Astrocyte (in vitro differentiated cells and primary cell): Measurements from ENCODE around the gene CKAP5. TPM values are rescaled to one million over a fixed set of nuclear protein-coding genes. Genes with fewer than 3 reads are reported as not detected.

Experiments used
- DNase-seq: peaks from one replicate; pipeline ENCODE4 v3.0.0-alpha.2; 2010; ENCODE audit warnings: low read depth
- FAIRE-seq: peaks from 2 replicates; lab custom pipeline; 2011; peaks lifted over from hg19 to GRCh38; lab: Jason Lieb, UNC
- H2AFZ ChIP-seq: 2 replicates; pipeline ENCODE4 v1.6.0; 2012; ENCODE audit warnings: low read depth, low read length, inconsistent platforms
- H3K27ac ChIP-seq: 2 replicates; pipeline ENCODE4 v1.5.1; 2011; ENCODE audit warnings: low read depth, low read length, inconsistent platforms
- H3K27me3 ChIP-seq: 2 replicates; pipeline ENCODE4 v1.6.0; 2011; ENCODE audit warnings: low read length, inconsistent platforms; ENCODE audit not compliant: insufficient read depth
- H3K36me3 ChIP-seq: 2 replicates; pipeline ENCODE4 v1.5.1; 2011; ENCODE audit warnings: low read length, inconsistent platforms; ENCODE audit not compliant: insufficient read depth
- H3K4me1 ChIP-seq: 2 replicates; pipeline ENCODE4 v1.5.1; 2011; ENCODE audit warnings: low read length, inconsistent platforms; ENCODE audit not compliant: insufficient read depth
- H3K4me2 ChIP-seq: 2 replicates; pipeline ENCODE4 v1.6.0; 2012; ENCODE audit warnings: low read length, inconsistent platforms
- H3K4me3 ChIP-seq: 2 replicates; pipeline ENCODE4 v1.5.1; 2011; ENCODE audit warnings: low read depth, mild to moderate bottlenecking, low read length, inconsistent platforms; ENCODE audit not compliant: insufficient read depth
- H3K79me2 ChIP-seq: 2 replicates; pipeline ENCODE4 v1.6.0; 2012; ENCODE audit warnings: mild to moderate bottlenecking, low read length, inconsistent platforms; ENCODE audit not compliant: insufficient read depth
- H3K9ac ChIP-seq: 2 replicates; pipeline ENCODE4 v1.6.0; 2012; ENCODE audit warnings: mild to moderate bottlenecking, low read length, inconsistent platforms
- H3K9me3 ChIP-seq: 2 replicates; pipeline ENCODE4 v1.5.1; 2012; ENCODE audit warnings: low read depth, mild to moderate bottlenecking, low read length, inconsistent platforms; ENCODE audit not compliant: insufficient read depth
- H4K20me1 ChIP-seq: 2 replicates; pipeline ENCODE4 v1.6.0; 2012; ENCODE audit warnings: low read length, inconsistent platforms; ENCODE audit not compliant: insufficient read depth
- H3K27ac Mint-ChIP-seq: one replicate; pipeline ENCODE4 v1.8.0; 2021; ENCODE audit warnings: mild to moderate bottlenecking, mixed read lengths; ENCODE audit not compliant: unreplicated experiment
- H3K27me3 Mint-ChIP-seq: one replicate; pipeline ENCODE4 v1.8.0; 2021; ENCODE audit warnings: low read depth, mixed read lengths; ENCODE audit not compliant: unreplicated experiment
- H3K36me3 Mint-ChIP-seq: one replicate; pipeline ENCODE4 v1.8.0; 2021; ENCODE audit warnings: low read depth, mixed read lengths; ENCODE audit not compliant: unreplicated experiment
- H3K4me1 Mint-ChIP-seq: one replicate; pipeline ENCODE4 v1.8.0; 2021; ENCODE audit warnings: low read depth, mixed read lengths; ENCODE audit not compliant: unreplicated experiment
- H3K4me3 Mint-ChIP-seq: one replicate; pipeline ENCODE4 v1.8.0; 2021; ENCODE audit warnings: mild to moderate bottlenecking, moderate library complexity, mixed read lengths; ENCODE audit not compliant: unreplicated experiment
- H3K9me3 Mint-ChIP-seq: one replicate; pipeline ENCODE4 v1.8.0; 2021; ENCODE audit warnings: mild to moderate bottlenecking, mixed read lengths; ENCODE audit not compliant: unreplicated experiment
- EZH2 ChIP-seq: IDR thresholded peaks from 2 replicates; pipeline ENCODE4 v1.6.1; 2012; ENCODE audit warnings: mild to moderate bottlenecking, low read length, inconsistent platforms; ENCODE audit not compliant: insufficient read depth
- total RNA-seq: library from RNA; stranded (reverse); gene quantifications from 2 replicates; pipeline ENCODE4 v1.2.1, GENCODE V29; 2021
- TF ChIP-seq, protein P1 (sequence below): IDR thresholded peaks from 2 replicates; pipeline ENCODE4 v1.5.1; 2011; ENCODE audit warnings: low read depth, mild to moderate bottlenecking, inconsistent platforms, low read length, moderate library complexity; ENCODE audit not compliant: insufficient read depth

CKAP5 gene
- total RNA-seq, 1 donor from 2014 or later: 99.9 TPM

DNA sequence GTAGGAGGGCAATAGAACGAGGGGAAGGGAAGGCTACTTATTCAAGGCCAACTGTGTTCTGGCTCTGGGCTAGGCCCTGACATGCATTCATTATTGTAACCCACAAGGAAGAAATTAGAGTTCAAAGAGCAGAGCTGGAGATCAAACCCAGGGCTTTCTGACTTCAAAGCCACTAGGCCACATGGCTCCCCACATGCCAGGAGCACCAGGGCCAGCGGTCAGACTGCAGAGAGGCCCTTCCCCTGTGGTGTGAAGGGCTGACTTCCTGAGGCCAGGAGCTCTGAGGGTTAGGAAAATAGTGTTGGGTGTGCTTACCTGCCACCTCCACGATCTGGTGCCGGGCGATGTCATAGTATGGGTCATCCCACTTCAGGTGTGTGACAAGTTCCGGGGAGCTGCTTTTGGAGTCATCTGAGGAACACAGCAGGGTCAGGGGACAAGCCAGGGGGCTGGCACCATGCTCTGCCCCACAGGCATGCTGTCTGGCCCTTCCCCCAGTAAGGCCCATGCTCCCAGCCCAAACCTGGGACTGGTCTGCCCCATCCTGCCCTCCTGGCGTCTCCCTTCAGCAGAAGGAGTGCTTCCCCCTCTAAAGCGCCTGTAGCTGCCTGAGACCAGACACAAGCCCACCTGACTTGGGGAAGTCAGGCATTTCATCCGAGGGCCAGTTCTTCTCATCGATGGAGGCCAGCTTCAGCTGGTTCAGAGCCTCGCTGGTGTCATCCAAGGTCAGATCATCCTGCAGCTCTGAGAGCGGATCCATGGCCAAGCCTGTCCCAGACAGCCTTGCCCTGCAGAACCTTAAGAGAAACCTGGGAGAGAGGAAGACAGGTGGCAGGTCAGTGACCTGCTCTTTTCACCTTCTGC lies 150.5 kb downstream of the CKAP5 start:
- DNase-seq: no peak
- H4K20me1 ChIP-seq: peaks cover 26% of the 10 kb centered on the region
- peaks cover 14% of the 10 kb centered on the region for H3K36me3 Mint-ChIP-seq
- H3K4me2 ChIP-seq: no peak overlapping the region
- H3K4me3 Mint-ChIP-seq: no peak overlapping the region
- no peaks in the 10 kb centered on the region for H3K9me3 Mint-ChIP-seq
- FAIRE-seq: no peak
- H3K27ac Mint-ChIP-seq: no peak overlapping the region
- H2AFZ ChIP-seq: no peak overlapping the region
- no peak overlapping the region for H3K9ac ChIP-seq
- no peaks in the 10 kb centered on the region for H3K27me3 ChIP-seq
- H3K4me3 ChIP-seq: no peak overlapping the region
- H3K4me1 ChIP-seq: peaks cover 25% of the 10 kb centered on the region
- H3K4me1 Mint-ChIP-seq: peaks cover 51% of the 10 kb centered on the region
- H3K36me3 ChIP-seq: peaks cover 24% of the 10 kb centered on the region
- H3K9me3 ChIP-seq: no peaks in the 10 kb centered on the region
- H3K27me3 Mint-ChIP-seq: no peaks in the 10 kb centered on the region
- peaks cover 58% of the 10 kb centered on the region for H3K79me2 ChIP-seq
- no peak overlapping the region for H3K27ac ChIP-seq
- TF ChIP-seq EZH2: no peak
- TF ChIP-seq, protein P1, sequence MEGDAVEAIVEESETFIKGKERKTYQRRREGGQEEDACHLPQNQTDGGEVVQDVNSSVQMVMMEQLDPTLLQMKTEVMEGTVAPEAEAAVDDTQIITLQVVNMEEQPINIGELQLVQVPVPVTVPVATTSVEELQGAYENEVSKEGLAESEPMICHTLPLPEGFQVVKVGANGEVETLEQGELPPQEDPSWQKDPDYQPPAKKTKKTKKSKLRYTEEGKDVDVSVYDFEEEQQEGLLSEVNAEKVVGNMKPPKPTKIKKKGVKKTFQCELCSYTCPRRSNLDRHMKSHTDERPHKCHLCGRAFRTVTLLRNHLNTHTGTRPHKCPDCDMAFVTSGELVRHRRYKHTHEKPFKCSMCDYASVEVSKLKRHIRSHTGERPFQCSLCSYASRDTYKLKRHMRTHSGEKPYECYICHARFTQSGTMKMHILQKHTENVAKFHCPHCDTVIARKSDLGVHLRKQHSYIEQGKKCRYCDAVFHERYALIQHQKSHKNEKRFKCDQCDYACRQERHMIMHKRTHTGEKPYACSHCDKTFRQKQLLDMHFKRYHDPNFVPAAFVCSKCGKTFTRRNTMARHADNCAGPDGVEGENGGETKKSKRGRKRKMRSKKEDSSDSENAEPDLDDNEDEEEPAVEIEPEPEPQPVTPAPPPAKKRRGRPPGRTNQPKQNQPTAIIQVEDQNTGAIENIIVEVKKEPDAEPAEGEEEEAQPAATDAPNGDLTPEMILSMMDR: no peak

DNA sequence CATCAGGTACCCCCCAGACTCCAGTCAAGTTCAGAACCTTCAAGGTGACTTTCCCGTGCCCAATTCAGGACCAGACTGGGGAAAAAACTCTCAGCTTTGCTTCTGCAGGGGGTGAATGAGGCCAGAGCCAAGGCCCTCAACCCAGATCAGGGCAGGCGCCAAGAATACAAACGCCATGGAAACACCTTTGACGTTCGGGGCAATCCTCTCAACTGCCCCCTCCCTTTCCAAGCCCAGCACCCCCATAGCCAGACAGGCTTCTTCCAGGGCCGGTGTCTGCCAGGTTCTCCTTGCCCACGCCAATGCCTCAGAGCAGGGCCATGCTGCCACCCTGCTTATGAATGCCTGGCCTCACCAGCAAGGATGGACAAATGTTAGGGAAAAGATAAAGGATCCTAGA lies 151.5 kb downstream of the CKAP5 start:
- Mint-ChIP-seq H3K27me3 (no peaks in the 10 kb centered on the region), H3K27ac (peak overlapping the region; percentile 26), H3K36me3 (peaks cover 14% of the 10 kb centered on the region), H3K4me1 (peaks cover 51% of the 10 kb centered on the region), H3K4me3 (peak overlapping the region; percentile 14), H3K9me3 (no peaks in the 10 kb centered on the region)
- DNase-seq: no peak
- TF ChIP-seq, protein P1: no peak
- TF ChIP-seq EZH2: no peak
- peaks cover 49% of the 10 kb centered on the region for H3K79me2 ChIP-seq
- peaks cover 24% of the 10 kb centered on the region for H3K36me3 ChIP-seq
- H4K20me1 ChIP-seq: peaks cover 26% of the 10 kb centered on the region
- H3K4me2 ChIP-seq: no peak overlapping the region
- H3K4me3 ChIP-seq: no peak overlapping the region
- H3K4me1 ChIP-seq: peaks cover 24% of the 10 kb centered on the region
- H3K27ac ChIP-seq: no peak overlapping the region
- H3K9ac ChIP-seq: no peak overlapping the region
- no peaks in the 10 kb centered on the region for H3K9me3 ChIP-seq
- no peak overlapping the region for H2AFZ ChIP-seq
- FAIRE-seq: no peak
- H3K27me3 ChIP-seq: no peaks in the 10 kb centered on the region

DNA sequence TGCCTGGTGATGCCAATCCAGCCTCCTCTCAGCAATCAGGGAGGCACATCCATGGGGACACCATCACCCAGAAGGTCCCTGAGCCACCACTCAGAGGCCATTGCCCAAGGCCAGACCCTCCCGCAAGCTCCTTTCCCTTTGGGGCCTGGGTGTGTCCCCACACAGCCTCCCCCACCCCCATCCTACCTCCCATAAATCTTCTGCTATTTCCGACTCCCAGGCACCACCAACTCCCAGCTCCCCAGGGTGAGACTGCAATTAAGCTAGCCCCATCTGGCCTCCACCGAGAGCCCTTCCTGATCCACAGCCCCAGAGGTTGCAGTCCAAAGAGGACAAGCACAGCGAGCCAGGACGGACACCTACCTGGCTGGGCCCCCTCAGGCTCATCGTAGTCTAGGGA lies 152.0 kb downstream of the CKAP5 start:
- H3K36me3 Mint-ChIP-seq: peaks cover 15% of the 10 kb centered on the region
- Histone ChIP-seq H3K4me1 (peaks cover 20% of the 10 kb centered on the region), H3K9me3 (no peaks in the 10 kb centered on the region), H4K20me1 (peaks cover 26% of the 10 kb centered on the region), H3K36me3 (peaks cover 26% of the 10 kb centered on the region), H3K27ac (peak overlapping the region; percentile 43), H3K79me2 (peaks cover 45% of the 10 kb centered on the region), H3K27me3 (no peaks in the 10 kb centered on the region), H2AFZ (no peak overlapping the region), H3K9ac (peak overlapping the region; percentile 23), H3K4me2 (no peak overlapping the region), H3K4me3 (no peak overlapping the region)
- peak overlapping the region; percentile 91 for H3K27ac Mint-ChIP-seq
- TF ChIP-seq, protein P1: no peak
- no peak for TF ChIP-seq EZH2
- peaks cover 49% of the 10 kb centered on the region for H3K4me1 Mint-ChIP-seq
- FAIRE-seq: no peak
- H3K27me3 Mint-ChIP-seq: no peaks in the 10 kb centered on the region
- H3K4me3 Mint-ChIP-seq: peak overlapping the region; percentile 69
- DNase-seq: no peak
- H3K9me3 Mint-ChIP-seq: no peaks in the 10 kb centered on the region
